HG03064 (cell line): ENCODE results near the gene FCN2.

Experiments
- ATAC-seq: cut with Tn5 transposase; IDR thresholded peaks from one replicate; pipeline ENCODE4 v1.9.1; 2021; ENCODE audit warnings: low read depth; ENCODE audit not compliant: unreplicated experiment

The FCN2 gene

GRCh38 chr9:134868751-134869553 is 11.7 kb upstream of the FCN2 start:
- ATAC-seq, result no peak

DNA sequence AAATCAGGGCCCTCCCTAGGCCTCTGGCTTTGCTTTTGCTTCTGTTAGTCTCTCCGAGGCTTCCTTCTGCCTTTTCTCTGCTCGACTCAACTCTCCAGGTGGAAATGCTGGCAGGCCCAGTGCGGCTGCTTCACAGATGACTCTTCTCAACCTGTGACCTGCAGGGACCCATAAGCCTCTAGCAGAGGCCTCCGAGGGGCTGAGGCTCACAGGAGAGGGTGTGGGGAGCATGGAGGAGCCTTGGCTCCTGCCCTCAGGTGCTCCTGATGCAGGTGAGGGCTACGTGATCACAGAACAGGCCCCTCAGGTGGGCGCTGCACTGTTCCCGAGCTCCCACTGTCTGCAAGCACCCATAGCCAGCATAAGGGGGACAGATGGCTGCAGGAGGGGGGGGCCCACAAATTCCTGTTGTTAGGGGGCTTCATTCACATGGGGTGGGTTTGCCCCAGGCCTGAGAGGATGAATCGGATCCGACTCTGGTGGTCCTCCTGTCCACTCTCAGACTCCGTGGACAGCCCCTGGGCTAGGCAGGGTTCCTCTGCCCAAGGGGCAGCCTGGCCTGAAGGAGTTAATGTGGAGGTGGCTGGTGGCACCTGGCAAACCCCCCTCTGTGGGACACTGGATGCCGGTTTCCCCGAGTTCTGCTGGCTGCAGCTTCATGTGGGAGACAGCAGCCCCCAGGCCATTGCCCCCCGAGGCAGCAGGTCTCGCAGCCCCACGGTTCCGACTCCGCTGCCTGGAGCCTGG is 10.9 kb upstream of the FCN2 start:
- ATAC-seq, result no peak

- no peak for ATAC-seq
Measured at GRCh38 chr9:134870301-134870694, 10.3 kb upstream of the FCN2 start.

DNA sequence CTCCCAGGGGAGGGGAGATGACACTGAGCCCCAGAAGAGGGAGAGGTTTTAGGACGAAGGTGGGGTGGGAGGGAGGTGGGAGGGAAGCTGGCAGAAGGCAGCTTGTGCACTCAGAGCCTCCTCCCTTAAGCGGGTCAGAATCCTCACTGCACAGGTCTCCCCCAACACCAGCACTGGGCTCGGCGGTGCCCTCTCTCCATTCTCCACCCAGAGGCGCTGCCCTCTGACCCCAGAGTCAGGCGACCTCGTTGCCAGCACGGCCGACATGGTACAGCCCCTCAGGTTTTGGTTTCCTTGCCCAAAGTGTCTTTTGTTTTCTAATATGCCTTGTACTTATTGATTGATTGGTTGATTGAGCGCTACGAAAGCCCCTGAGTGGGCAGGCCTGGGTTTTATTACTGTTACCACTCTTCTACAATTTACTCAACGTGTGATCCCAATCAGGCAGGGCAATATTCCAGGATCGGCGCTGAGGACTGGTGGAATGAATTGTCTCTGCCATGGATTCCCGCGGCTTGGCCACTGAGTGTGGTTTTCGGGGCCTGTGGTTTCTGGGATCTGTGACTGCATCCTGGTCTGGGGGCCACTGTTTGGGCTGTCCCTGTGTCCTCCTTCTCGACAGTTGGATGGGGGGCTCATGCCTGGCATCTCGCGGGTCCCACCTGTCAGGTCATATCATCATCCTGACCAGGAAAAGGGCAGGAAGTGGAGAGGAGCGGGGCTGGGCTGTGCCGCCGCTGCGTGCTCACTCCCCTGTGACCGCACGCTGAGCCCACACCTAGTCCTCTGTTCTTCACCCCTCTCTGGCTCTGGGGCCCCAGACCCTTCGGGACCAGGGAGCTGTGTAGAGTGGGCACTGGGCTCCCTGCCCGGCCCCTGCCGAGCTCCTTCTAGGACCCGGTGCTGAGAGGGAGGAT is 9.6 kb upstream of the FCN2 start:
- ATAC-seq, result no peak

GRCh38 chr9:134871697-134872340 is 8.8 kb upstream of the FCN2 start:
- no peak for ATAC-seq

DNA sequence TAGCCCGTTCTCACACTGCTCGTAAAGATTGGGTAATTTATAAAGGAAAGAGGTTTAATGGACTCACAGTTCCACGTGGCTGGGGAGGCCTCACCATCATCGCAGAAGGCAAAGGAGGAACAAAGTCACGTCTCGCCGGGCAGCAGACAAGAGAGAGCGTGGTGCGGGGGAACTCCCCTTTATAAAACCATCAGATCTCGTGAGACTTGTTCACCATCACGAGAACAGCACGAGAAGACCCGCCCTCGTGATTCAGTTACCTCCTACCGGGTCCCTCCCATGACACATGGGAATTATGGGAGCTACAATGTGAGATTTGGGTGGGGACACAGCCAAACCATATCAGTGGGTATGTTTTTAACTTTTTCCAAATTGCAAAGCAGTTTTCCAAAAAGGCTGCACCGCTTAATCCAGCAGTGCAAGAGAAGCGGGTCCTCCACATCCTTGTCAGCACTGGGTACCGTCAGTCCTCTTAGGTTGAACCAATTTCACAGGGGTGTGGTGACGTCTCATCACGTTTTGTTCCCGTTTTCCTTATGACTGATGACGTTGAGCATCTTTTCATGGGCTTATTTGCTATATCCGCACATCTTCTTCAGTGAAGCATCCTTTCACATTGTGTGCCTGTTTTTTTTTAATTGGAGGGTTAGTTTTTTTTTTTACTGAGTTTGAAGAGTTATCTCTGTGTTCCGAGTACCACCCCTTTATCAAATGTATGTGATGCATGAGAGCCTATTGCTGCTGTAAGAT is 8.0 kb upstream of the FCN2 start:
- ATAC-seq, result no peak

GRCh38 chr9:134875371-134875770 is 5.2 kb upstream of the FCN2 start:
- no peak for ATAC-seq

- no peak for ATAC-seq
Measured at GRCh38 chr9:134877541-134877940, 3.1 kb upstream of the FCN2 start.

- no peak for ATAC-seq
Measured at GRCh38 chr9:134879664-134880483, 736 bp upstream of the FCN2 start.

DNA sequence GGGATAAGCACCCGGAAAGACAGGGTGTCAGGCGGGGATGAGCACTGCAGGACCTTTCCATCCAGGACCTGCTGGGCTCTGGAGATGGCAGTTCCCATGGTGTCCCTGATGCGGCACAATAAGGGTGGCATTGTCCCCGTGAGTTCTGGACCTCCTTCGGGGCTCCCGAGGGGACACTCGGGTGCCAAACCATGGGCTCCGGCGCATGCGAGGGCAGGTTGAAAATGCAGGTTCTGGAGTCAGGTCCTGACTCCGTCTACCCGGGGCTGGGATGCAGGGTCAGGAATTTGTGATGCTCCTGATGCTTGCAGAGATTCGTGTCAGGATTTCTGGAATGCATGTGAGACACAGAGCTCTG is 682 bp downstream of the FCN2 start:
- no peak for ATAC-seq

DNA sequence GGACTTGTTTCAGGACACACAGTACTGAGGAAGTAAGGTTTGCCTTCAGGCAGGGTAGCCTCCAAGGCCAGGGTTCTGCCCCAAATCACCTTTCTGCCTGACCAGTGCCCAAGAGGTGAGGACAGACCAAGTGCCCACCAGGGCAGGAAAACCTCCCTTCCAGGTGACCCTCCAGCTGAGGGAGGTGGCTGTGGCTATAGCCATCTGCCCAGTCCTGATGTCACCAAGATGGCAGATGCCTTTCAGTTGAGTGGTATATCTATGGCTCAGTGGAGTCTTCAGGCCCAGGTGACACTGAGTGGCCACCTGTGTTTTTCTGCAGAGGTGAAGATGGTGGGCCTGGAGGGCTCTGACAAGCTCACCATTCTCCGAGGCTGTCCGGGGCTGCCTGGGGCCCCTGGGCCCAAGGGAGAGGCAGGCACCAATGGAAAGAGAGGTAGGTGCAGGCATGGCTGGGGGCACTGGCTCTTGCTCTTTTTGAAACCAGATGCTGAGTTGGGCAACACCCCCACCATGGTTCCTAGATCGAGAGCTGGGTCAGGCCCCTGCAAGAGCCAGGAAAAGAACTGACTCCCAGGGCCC is 1.7 kb downstream of the FCN2 start:
- no peak for ATAC-seq

GRCh38 chr9:134883040-134883782 is 2.6 kb downstream of the FCN2 start:
- ATAC-seq, result no peak

DNA sequence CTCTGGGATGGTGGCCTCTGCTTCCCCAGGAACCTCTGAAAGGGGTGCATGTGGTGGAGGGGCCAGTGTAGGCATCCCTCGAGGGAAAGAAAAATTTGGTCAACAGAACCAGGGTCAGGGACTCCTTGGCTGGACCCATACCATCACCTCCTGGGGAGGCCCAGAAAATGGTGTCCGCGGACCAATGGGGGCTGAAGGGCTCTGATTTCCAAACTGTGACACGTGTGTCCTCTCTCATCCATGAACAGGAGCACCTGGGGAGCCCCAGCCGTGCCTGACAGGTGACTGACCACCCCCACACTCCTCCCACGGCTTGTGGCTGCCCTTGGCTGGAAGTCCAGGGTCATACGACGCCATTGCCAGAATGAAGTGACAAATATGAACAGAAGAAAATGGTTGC is 3.9 kb downstream of the FCN2 start:
- no peak for ATAC-seq

DNA sequence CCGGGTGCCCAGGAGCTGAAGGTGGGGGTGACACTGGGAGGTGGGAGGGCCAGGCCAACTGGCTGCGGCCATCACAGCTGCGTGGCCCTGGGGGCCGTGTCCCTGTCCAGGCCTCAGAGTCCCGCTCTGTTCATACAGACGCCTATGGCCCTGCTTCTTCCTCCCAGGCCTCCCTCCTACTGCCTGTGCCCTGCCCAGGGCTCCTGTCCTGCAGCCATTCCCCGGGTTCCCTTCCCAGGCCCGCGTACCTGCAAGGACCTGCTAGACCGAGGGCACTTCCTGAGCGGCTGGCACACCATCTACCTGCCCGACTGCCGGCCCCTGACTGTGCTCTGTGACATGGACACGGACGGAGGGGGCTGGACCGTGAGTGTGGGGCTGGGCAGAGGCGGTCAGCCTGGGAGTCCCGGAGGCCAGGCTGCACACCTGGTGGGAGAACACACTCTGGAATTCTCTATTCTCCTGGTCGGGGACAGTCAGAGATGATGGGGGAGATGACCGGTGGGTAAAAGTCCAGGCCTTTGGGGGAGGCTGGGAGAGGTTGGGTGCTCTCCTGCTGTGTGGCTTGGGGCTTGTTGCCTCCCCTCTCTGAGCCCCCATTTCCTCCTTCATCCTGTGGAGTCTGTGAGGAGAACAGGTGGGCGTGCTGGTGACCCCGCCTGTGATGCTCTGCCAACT is 4.5 kb downstream of the FCN2 start:
- ATAC-seq, result no peak

DNA sequence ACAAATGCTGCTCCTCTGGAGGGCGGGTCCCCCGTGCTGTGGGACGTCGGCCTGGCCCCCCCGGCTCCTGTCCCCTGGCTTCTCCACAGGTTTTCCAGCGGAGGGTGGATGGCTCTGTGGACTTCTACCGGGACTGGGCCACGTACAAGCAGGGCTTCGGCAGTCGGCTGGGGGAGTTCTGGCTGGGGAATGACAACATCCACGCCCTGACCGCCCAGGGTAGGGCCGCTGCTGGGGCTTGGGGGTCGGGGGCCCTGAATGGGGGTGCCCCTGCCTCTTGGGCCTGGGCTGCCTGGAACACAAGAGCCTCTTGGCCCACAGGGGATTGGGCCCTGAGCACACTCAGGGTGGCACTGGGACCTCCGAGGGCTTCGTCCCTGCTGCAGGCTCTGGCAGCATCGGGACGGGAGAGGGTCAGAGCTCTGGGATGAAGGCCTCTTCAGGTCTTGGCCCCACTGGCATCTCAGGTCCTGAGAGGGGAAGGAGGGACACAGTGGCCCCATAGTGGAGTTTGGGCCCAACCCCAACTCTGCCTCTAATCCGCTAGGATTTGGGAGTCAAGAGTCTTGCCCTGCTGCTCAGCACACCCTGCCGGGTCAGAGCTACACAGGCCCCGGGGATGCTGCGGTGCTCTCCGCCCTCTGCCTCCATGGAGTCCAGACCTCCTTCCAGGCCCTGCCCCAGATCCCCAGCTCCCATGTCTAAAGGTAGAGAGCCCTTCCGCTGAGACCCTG is 5.2 kb downstream of the FCN2 start:
- ATAC-seq, result no peak

- no peak for ATAC-seq
Measured at GRCh38 chr9:134886413-134886913, 5.9 kb downstream of the FCN2 start.

GRCh38 chr9:134887219-134887618 is 6.6 kb downstream of the FCN2 start:
- no peak for ATAC-seq
